CD8-positive, alpha-beta memory T cell (primary cell): Measurements from ENCODE around the gene FRMD8. TPM values are rescaled to one million over a fixed set of nuclear protein-coding genes. Genes with fewer than 3 reads are reported as not detected.

Experiments
- polyA plus RNA-seq: library from polyadenylated mRNA; unstranded; fragments of 300-500 nt; fragmentation: Illumina TruSeq; gene quantifications from one replicate; pipeline ENCODE4 v1.2.3, GENCODE V29; 2021
- total RNA-seq, 2 experiments: library from RNA; stranded (reverse); gene quantifications; one replicate each; pipeline ENCODE4 v1.2.3, GENCODE V29; 2021

Gene FRMD8
- total and polyA plus RNA-seq, 3 experiments from 2014 or later, result 44.9 to 60.6 (median 49.8) TPM

Other genes with a start within 250 kb of the FRMD8 start
- not detected for gene SPDYC, start 216.4 kb upstream of the FRMD8 start, total RNA-seq
- gene SPDYC, start 216.4 kb upstream of the FRMD8 start, polyA plus RNA-seq, result not detected
- 10 to 100 TPM; 88.2 to 92.0 TPM for gene CAPN1, start 204.7 kb upstream of the FRMD8 start, total RNA-seq
- 110 TPM for gene CAPN1, start 204.7 kb upstream of the FRMD8 start, polyA plus RNA-seq
- 10 to 100 TPM; 75.6 to 78.8 TPM for gene POLA2, start 124.7 kb upstream of the FRMD8 start, total RNA-seq
- 11.0 TPM for gene POLA2, start 124.7 kb upstream of the FRMD8 start, polyA plus RNA-seq
- 1 to 10 TPM in 1 of 2 experiments, under 1 TPM in 1; 0.62 to 1.0 TPM for gene CDC42EP2, start 71.8 kb upstream of the FRMD8 start, total RNA-seq
- not detected for gene CDC42EP2, start 71.8 kb upstream of the FRMD8 start, polyA plus RNA-seq
- 10 to 100 TPM; 65.8 to 71.9 TPM for gene DPF2, start 52.8 kb upstream of the FRMD8 start, total RNA-seq
- 61.5 TPM for gene DPF2, start 52.8 kb upstream of the FRMD8 start, polyA plus RNA-seq
- 1 to 10 TPM in 1 of 2 experiments, under 1 TPM in 1; 0.91 to 1.2 TPM for gene TIGD3, start 31.9 kb upstream of the FRMD8 start, total RNA-seq
- gene TIGD3, start 31.9 kb upstream of the FRMD8 start, polyA plus RNA-seq, result 0.59 TPM
- gene SLC25A45, start 4.0 kb upstream of the FRMD8 start, total RNA-seq, result 10 to 100 TPM; 13.3 to 13.8 TPM
- 14.6 TPM for gene SLC25A45, start 4.0 kb upstream of the FRMD8 start, polyA plus RNA-seq
- gene NEAT1, start 36.2 kb downstream of the FRMD8 start, total RNA-seq, result 100 to 1,000 TPM; 196 to 204 TPM
- 2.7 TPM for gene NEAT1, start 36.2 kb downstream of the FRMD8 start, polyA plus RNA-seq
- gene MALAT1, start 112.4 kb downstream of the FRMD8 start, total RNA-seq, result 1,000 to 10,000 TPM; 4,639 to 4,912 TPM
- 2,529 TPM for gene MALAT1, start 112.4 kb downstream of the FRMD8 start, polyA plus RNA-seq
- gene SCYL1, start 138.4 kb downstream of the FRMD8 start, total RNA-seq, result 10 to 100 TPM; 85.1 to 88.5 TPM
- 42.1 TPM for gene SCYL1, start 138.4 kb downstream of the FRMD8 start, polyA plus RNA-seq
- gene LTBP3, start 171.7 kb downstream of the FRMD8 start, total RNA-seq, result 10 to 100 TPM; 33.2 to 35.4 TPM
- 17.9 TPM for gene LTBP3, start 171.7 kb downstream of the FRMD8 start, polyA plus RNA-seq
- gene ZNRD2, start 183.8 kb downstream of the FRMD8 start, total RNA-seq, result 10 to 100 TPM; 69.6 to 77.9 TPM
- 81.4 TPM for gene ZNRD2, start 183.8 kb downstream of the FRMD8 start, polyA plus RNA-seq
- 10 to 100 TPM; 30.8 to 34.1 TPM for gene FAM89B, start 185.9 kb downstream of the FRMD8 start, total RNA-seq
- 138 TPM for gene FAM89B, start 185.9 kb downstream of the FRMD8 start, polyA plus RNA-seq
- 100 to 1,000 TPM in 1 of 2 experiments, 10 to 100 TPM in 1; 97.3 to 100 TPM for gene EHBP1L1, start 189.4 kb downstream of the FRMD8 start, total RNA-seq
- 25.1 TPM for gene EHBP1L1, start 189.4 kb downstream of the FRMD8 start, polyA plus RNA-seq
- under 1 TPM; 0.59 to 0.64 TPM for gene KCNK7, start 209.2 kb downstream of the FRMD8 start, total RNA-seq
- not detected for gene KCNK7, start 209.2 kb downstream of the FRMD8 start, polyA plus RNA-seq
- 10 to 100 TPM; 61.6 to 65.5 TPM for gene MAP3K11, start 227.6 kb downstream of the FRMD8 start, total RNA-seq
- gene MAP3K11, start 227.6 kb downstream of the FRMD8 start, polyA plus RNA-seq, result 23.5 TPM
- 10 to 100 TPM; 46.4 to 53.1 TPM for gene PCNX3, start 229.1 kb downstream of the FRMD8 start, total RNA-seq
- 8.5 TPM for gene PCNX3, start 229.1 kb downstream of the FRMD8 start, polyA plus RNA-seq